ENCODE results near the gene PPP2R5D. TPM values are rescaled to one million over a fixed set of nuclear protein-coding genes. Genes with fewer than 3 reads are reported as not detected.

PPP2R5D gene
- total and polyA plus RNA-seq, 2 of the 8 experiments (the other 6 are each of a cell fraction or from before 2014, with no cell fraction given), result 52.1 to 55.7 TPM

- Histone ChIP-seq H2AFZ (ENCODE audit: low read length) (no peak overlapping the region; the same call in 1 of the 2 replicates), H2AK5ac (ENCODE audit: low read depth, low read length) (no peak overlapping the region), H4K91ac (replicated peaks; ENCODE audit: insufficient read length, low read length) (no peak overlapping the region), H2BK15ac (ENCODE audit: low read length) (no peak overlapping the region), H2BK12ac (ENCODE audit: low read depth, low read length) (no peak overlapping the region), H3K4me3 (ENCODE audit: extremely low read depth in 1 of 4, insufficient read depth in 2 of 4, low read depth in 3 of 4, low read length in 4 of 4) (peak overlapping the region; percentile 47 to 87 (median 85)), H2BK5ac (ENCODE audit: low read depth, low read length) (0 out of 2 replicates have a peak overlapping the region, but pooled peaks have one; percentile 11), H3K4me1 (replicated peaks in 1 of 4; ENCODE audit: control insufficient read depth in 3 of 4, insufficient read depth in 4 of 4, low read length in 3 of 4) (peaks cover 0 to 9% (median 4%) of the 10 kb centered on the region in 4 experiments; a peak in 6 of 7 replicates), H3K9ac (replicated peaks in 1 of 4; ENCODE audit: extremely low read depth in 1 of 4, low read depth in 3 of 4, low read length in 3 of 4) (peak overlapping the region; percentile 38 to 71 (median 64)), H3K27ac (ENCODE audit: low read depth, low read length) (0 out of 2 replicates have a peak overlapping the region, but pooled peaks have one; percentile 37), H3K14ac (ENCODE audit: insufficient read length) (no peak overlapping the region), H3K4me2 (ENCODE audit: insufficient read depth in 1 of 2, low read depth in 2 of 2, low read length in 2 of 2) (peak overlapping the region; percentile 89 to 95), H3K18ac (ENCODE audit: extremely low read depth, low read length) (no peak overlapping the region), H3K23ac (ENCODE audit: insufficient read length) (no peak overlapping the region), H4K20me1 (replicated peaks in 1 of 2; ENCODE audit: control insufficient read depth in 1 of 2, insufficient read depth in 2 of 2, low read length in 2 of 2) (peaks cover 0 to 7% of the 10 kb centered on the region in 2 experiments), H3K79me1 (ENCODE audit: low read depth, low read length) (peaks cover 8% of the 10 kb centered on the region), H3K56ac (replicated peaks; ENCODE audit: insufficient read length, low read depth, low read length) (peak overlapping the region; percentile 32), H3K9me3 (ENCODE audit: insufficient read depth in 2 of 2, low read depth in 1 of 2, low read length in 1 of 2) (no peaks in the 10 kb centered on the region), H3K36me3 (ENCODE audit: control insufficient read depth in 2 of 4, insufficient read depth in 4 of 4, low read length in 3 of 4) (peaks cover 16 to 45% (median 42%) of the 10 kb centered on the region in 4 experiments), H4K5ac (ENCODE audit: insufficient read length, low read depth, low read length) (no peak overlapping the region), H2BK120ac (replicated peaks; ENCODE audit: low read depth, low read length) (no peak overlapping the region), H3K23me2 (ENCODE audit: low read depth, low read length) (peaks cover 7% of the 10 kb centered on the region), H3K4ac (replicated peaks; ENCODE audit: insufficient read length, low read depth, low read length) (no peak overlapping the region), H2BK20ac (ENCODE audit: low read length) (no peak overlapping the region), H3K27me3 (replicated peaks in 1 of 4; ENCODE audit: control insufficient read depth in 3 of 4, extremely low read depth in 1 of 4, insufficient read depth in 3 of 4, low read length in 3 of 4) (no peaks in the 10 kb centered on the region), H3K79me2 (ENCODE audit: control insufficient read depth in 1 of 2, insufficient read depth in 2 of 2, low read length in 2 of 2) (peaks cover 3 to 45% of the 10 kb centered on the region in 2 experiments; a peak in 2 of 4 replicates), H4K8ac (ENCODE audit: extremely low read depth, insufficient read depth, low read length) (no peak overlapping the region; the same call in 1 of the 2 replicates)
- ChIA-PET CTCF (ENCODE audit: partially characterized antibody) (interaction anchor here (0.7 to 2.2 kb wide), 17 partner anchors 8 to 130 kb away, joined by 3 to 9 read pairs (median 4); partner anchors contain the start of genes GNMT, PTK7 and RRP36), POLR2A (ENCODE audit: partially characterized antibody) (interaction anchor here (0.5 to 27.9 kb wide), 19 partner anchors 9 to 162 kb away, joined by 3 to 584 read pairs (median 7); partner anchors contain the start of genes CNPY3, CUL7, KLC4 and MRPL2)
- no peak for FAIRE-seq
- 26% methylated on average over 13 of the region's 25 CpGs; no CpG with 5 or more reads in 1 of the 2 experiments for WGBS, 2 experiments (ENCODE audit: extremely low coverage in 1 of 2, insufficient coverage in 1 of 2, insufficient read length in 1 of 2, insufficient replicate concordance in 2 of 2, low coverage in 1 of 2, low lambda C conversion rate in 2 of 2, missing lambda C conversion rate in 1 of 2)
- DNase-seq (ENCODE audit: low read depth in 1 of 2, low spot score in 2 of 2), result no peak
- TF ChIP-seq SAP30 (IDR thresholded peaks at IDR 0.05; ENCODE audit: insufficient read depth, insufficient replicate concordance, low read length) (peak; percentile 89), PHF8 (conservative IDR thresholded peaks at IDR 0.05; ENCODE audit: low read depth, low read length) (peak; percentile 63), ZNF274 (IDR thresholded peaks at IDR 0.05; ENCODE audit: borderline replicate concordance, extremely low read depth, low read length) (no peak)
Measured at GRCh38 chr6:43013097-43013842, 28.9 kb downstream of the PPP2R5D start.

Data from H1 (cell line).